Fibroblast of mammary gland (primary cell): ENCODE data around the gene TMEM214.

ENCODE experiments used
- DNase-seq: peaks from one replicate; pipeline ENCODE4 v3.0.0-alpha.2; 2010; ENCODE audit warnings: low read depth
- H3K4me3 ChIP-seq: 2 replicates; pipeline ENCODE4 v1.5.1; 2011; ENCODE audit warnings: low read depth, mild to moderate bottlenecking, low read length, moderate library complexity; ENCODE audit not compliant: control insufficient read depth
- CTCF ChIP-seq: conservative IDR thresholded peaks from 2 replicates; pipeline ENCODE4 v1.5.1; 2011; ENCODE audit warnings: low read depth, low read length, inconsistent platforms; ENCODE audit not compliant: control insufficient read depth, insufficient read depth

TMEM214 gene

GRCh38 chr2:27053321-27053720 is 20.6 kb downstream of the TMEM214 start:
- DNase-seq: no peak
- H3K4me3 ChIP-seq: no peak overlapping the region
- no peak for TF ChIP-seq CTCF

DNA sequence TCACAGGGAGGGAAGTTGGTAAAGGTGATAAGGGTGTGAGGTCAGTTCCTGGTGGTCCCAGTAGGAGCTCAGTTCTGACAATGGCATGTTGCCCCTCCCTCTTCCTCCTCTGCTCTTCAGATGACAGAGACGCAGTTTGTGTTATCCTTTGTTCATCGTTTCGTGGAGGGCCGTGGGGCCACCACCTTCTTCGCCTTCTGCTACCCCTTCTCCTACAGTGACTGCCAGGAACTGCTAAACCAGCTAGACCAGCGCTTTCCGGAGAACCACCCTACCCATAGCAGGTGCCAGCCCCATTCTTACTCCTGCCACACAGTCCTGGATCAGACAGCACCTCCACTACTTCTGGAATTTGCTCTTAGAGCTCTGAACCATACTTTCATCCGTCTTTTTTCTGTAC is 21.0 kb downstream of the TMEM214 start:
- no peak for DNase-seq
- no peak overlapping the region for H3K4me3 ChIP-seq
- no peak for TF ChIP-seq CTCF

GRCh38 chr2:27054721-27055120 is 22.0 kb downstream of the TMEM214 start:
- no peak for TF ChIP-seq CTCF
- no peak overlapping the region for H3K4me3 ChIP-seq
- no peak for DNase-seq

GRCh38 chr2:27057184-27057583 is 24.4 kb downstream of the TMEM214 start:
- no peak for DNase-seq
- no peak for TF ChIP-seq CTCF

GRCh38 chr2:27058210-27058609 is 25.4 kb downstream of the TMEM214 start:
- no peak for TF ChIP-seq CTCF
- no peak overlapping the region for H3K4me3 ChIP-seq
- no peak for DNase-seq

More at GRCh38 chr2:27057184-27057583, 24.4 kb downstream of the TMEM214 start:
- H3K4me3 ChIP-seq: no peak overlapping the region

DNA sequence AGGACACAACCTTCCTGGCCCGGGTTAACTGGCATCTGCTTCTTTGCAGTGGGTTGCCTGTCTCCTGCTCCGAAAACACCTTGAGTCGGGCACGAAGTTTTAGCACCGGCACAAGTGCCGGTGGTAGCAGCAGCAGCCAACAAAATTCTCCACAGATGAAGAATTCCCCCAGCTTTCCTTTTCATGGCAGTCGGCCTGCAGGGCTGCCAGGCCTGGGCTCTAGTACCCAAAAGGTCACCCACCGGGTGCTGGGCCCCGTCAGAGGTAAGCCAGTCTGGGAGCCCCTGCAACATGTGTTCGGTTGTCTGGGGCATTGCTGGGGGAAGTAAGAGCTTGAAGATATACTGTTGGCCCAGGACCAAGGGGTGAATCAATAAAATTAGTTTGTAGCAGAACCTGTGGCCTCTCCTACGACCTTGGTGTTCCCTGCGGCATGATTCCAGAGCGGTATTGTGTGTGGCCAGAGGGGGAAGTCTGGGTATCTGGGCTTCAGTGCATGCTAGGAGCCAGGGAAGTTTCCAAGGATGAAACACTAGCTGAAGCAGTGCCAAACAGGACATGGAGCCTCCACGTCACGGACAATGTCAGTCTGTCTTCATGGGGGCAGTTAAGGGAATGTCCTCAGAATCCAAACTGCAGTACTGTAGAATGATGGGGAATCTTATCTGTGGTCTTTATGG is 26.5 kb downstream of the TMEM214 start:
- TF ChIP-seq CTCF: no peak
- DNase-seq: peak; percentile 48
- H3K4me3 ChIP-seq: no peak overlapping the region

- no peak for DNase-seq
- H3K4me3 ChIP-seq: no peak overlapping the region
- TF ChIP-seq CTCF: no peak
These were observed 27.6 kb downstream of the TMEM214 start for GRCh38 chr2:27060323-27060722.
